Right atrium auricular region (tissue), 2 donors: Measurements from ENCODE around the gene E2F1. TPM values are rescaled to one million over a fixed set of nuclear protein-coding genes. Genes with fewer than 3 reads are reported as not detected.

Experiments
- DNase-seq: peaks from one replicate; pipeline ENCODE4 v3.0.0-alpha.2; 2019; ENCODE audit warnings: low spot score
- H3K27ac ChIP-seq, 2 donors: fragments of 200-600 bp; sonication (generic); 1 replicate in 1 of 2; 2 replicates in 1 of 2; pipeline ENCODE4 v1.5.1; 2016 to 2019
- H3K27me3 ChIP-seq, 2 donors: fragments of 200-600 bp; sonication (generic); one replicate each; pipeline versions ENCODE4 v1.5.1 to v1.6.0; 2017 to 2019
- H3K36me3 ChIP-seq: fragments of 200-600 bp; sonication (generic); one replicate; pipeline ENCODE4 v1.5.1; 2016
- H3K4me1 ChIP-seq, 2 donors: fragments of 200-600 bp; sonication (generic); one replicate each; pipeline versions ENCODE4 v1.5.1 to v1.6.0; 2017 to 2019
- H3K4me3 ChIP-seq, 2 donors: fragments of 200-600 bp; sonication (generic); 1 replicate in 1 of 2; 2 replicates in 1 of 2; pipeline ENCODE4 v1.5.1; 2017 to 2019; ENCODE audit warnings: mild to moderate bottlenecking in 1 of 2, moderate library complexity in 1 of 2
- H3K9me3 ChIP-seq, 2 donors: fragments of 200-600 bp; sonication (generic); one replicate each; pipeline ENCODE4 v1.5.1; 2019
- total RNA-seq, 2 donors: library from RNA; depleted of rRNA; stranded (reverse); fragments of >200 nt; gene quantifications; one replicate each; pipeline ENCODE4 v1.1.0, GENCODE V29; 2016
- TF ChIP-seq, protein P1 (sequence below), 2 donors: fragments of 200-600 bp; sonication (generic); IDR thresholded peaks; one replicate each; pipeline ENCODE4 v1.5.1; 2019; ENCODE audit warnings: antibody characterized with exemption in 2 of 2

The E2F1 gene
- total RNA-seq, 2 donors from 2014 or later: 0.31 to 0.33 TPM

DNA sequence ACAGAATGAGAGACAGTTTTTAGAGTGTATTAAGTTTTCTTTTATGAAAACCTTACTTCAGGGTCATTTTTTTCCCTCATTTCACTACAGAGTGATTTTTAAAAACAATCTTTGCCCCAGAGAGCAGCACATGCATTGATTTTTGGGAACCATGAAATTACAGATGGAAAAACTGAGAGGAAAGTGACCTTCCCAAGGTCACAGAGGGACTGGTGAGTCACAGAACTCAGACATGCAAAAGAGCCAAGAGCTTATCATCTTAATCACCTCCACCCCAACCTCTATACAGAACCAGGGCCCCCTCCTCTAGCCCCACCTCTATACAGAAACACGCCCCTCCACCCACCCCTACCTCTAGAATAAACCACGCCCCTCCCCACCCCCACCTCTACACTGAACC, 23.2 kb upstream of the E2F1 start:
- no peak for DNase-seq
- Histone ChIP-seq H3K36me3 (peaks cover 37% of the 10 kb centered on the region), H3K9me3 (no peaks in the 10 kb centered on the region), H3K4me1 (no peaks in the 10 kb centered on the region), H3K4me3 (no peak overlapping the region), H3K27me3 (no peaks in the 10 kb centered on the region), H3K27ac (no peak overlapping the region)
- TF ChIP-seq, protein P1, sequence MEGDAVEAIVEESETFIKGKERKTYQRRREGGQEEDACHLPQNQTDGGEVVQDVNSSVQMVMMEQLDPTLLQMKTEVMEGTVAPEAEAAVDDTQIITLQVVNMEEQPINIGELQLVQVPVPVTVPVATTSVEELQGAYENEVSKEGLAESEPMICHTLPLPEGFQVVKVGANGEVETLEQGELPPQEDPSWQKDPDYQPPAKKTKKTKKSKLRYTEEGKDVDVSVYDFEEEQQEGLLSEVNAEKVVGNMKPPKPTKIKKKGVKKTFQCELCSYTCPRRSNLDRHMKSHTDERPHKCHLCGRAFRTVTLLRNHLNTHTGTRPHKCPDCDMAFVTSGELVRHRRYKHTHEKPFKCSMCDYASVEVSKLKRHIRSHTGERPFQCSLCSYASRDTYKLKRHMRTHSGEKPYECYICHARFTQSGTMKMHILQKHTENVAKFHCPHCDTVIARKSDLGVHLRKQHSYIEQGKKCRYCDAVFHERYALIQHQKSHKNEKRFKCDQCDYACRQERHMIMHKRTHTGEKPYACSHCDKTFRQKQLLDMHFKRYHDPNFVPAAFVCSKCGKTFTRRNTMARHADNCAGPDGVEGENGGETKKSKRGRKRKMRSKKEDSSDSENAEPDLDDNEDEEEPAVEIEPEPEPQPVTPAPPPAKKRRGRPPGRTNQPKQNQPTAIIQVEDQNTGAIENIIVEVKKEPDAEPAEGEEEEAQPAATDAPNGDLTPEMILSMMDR (IDR thresholded peaks at IDR 0.05): no peak

DNA sequence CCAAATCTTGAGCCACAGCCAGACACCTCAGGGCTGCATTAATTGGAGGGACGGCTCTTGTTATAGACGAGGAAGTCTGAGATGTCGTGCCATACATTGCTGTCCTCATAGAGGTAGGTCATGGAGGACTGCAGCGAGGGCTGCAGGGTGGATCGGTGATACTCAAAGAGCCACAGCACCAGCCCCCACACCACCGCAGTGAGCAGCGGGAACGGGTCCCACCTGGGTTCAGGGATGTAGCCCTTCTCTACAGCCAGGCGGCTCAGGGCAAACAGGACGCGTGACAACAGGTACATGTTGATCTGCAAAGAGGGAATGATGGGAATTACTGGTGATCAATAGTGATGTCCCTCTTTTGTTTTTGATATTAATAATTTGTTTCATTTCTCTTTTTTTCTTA, 21.5 kb upstream of the E2F1 start:
- DNase-seq: no peak
- no peaks in the 10 kb centered on the region for H3K27me3 ChIP-seq
- H3K4me3 ChIP-seq: no peak overlapping the region
- TF ChIP-seq, protein P1 (IDR thresholded peaks at IDR 0.05): no peak
- no peaks in the 10 kb centered on the region for H3K4me1 ChIP-seq
- no peaks in the 10 kb centered on the region for H3K9me3 ChIP-seq
- H3K36me3 ChIP-seq: peaks cover 20% of the 10 kb centered on the region
- H3K27ac ChIP-seq: no peak overlapping the region

DNA sequence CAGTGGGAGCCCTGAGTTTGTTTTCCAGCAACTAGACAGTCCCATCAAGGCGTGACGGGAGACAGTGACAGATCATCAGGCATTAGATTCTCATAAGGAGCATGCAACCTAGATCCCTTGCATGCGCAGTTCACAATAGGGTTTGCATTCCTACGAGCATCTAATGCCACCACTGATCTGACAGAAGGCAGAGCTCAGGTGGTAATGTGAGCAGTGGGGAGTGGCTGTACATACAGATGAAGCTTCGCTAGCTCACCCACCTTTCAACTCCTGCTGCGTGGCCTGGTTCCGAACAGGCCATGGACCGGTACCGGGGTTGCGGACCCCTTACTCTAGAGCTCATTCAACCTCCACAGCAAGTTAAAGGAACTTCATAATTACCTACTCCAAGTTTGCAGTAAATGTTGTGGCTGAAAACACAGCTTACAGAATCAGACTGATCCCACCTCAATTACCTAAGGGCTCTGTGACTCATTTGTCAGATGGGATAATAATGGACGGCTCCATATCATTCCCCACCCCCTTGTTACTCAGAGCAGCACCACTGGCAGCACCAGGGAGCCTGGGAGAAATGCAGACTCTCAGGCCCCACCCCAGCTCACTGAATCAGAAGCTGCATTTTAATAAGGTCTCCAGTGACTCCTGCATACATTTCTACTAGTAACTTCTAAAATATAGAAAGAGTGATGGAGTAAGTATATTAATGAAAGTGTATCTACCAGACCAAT, 18.2 kb upstream of the E2F1 start:
- DNase-seq: no peak
- H3K9me3 ChIP-seq: no peaks in the 10 kb centered on the region

DNA sequence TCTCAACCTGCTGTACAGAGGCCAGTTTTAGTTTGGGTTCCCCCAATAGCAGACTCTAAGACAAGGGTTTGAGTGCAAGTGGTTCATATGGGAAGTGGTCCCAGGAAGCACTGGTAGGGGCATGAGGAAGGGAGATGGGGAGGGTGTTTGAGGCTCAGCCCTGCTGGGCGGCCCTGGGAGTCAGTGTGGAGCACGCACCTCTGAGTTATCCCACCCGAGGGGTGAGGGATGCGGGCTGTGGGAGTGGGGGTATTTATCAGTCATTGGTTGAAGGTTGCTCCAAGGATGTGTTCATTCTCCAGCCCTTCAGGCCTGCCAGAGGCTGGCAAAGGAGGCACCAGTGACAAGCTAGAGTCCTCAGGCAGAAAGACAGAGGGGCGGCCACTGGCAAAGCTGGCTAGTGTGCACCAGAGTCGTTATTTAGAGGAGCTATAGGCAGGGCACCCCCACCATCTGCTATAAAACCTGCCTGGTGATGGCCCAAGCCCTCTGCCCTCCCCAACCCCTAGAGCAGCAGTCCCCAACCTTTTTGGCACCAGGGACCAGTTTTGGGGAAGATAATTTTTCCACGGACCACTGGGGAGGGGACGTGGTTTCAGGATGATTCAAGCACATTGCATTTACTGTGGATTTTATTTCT, 17.4 kb upstream of the E2F1 start:
- DNase-seq: no peak
- no peak overlapping the region for H3K27ac ChIP-seq
- H3K4me3 ChIP-seq: no peak overlapping the region
- TF ChIP-seq, protein P1 (IDR thresholded peaks at IDR 0.05): no peak
- H3K9me3 ChIP-seq: no peaks in the 10 kb centered on the region
- peaks cover 9% of the 10 kb centered on the region for H3K36me3 ChIP-seq
- no peaks in the 10 kb centered on the region for H3K4me1 ChIP-seq
- H3K27me3 ChIP-seq: no peaks in the 10 kb centered on the region

More for the DNA sequence above, 18.2 kb upstream of the E2F1 start:
- Histone ChIP-seq H3K36me3 (peaks cover 9% of the 10 kb centered on the region), H3K27me3 (no peaks in the 10 kb centered on the region), H3K27ac (no peak overlapping the region), H3K4me3 (no peak overlapping the region), H3K4me1 (no peaks in the 10 kb centered on the region)
- TF ChIP-seq, protein P1 (IDR thresholded peaks at IDR 0.05): no peak

DNA sequence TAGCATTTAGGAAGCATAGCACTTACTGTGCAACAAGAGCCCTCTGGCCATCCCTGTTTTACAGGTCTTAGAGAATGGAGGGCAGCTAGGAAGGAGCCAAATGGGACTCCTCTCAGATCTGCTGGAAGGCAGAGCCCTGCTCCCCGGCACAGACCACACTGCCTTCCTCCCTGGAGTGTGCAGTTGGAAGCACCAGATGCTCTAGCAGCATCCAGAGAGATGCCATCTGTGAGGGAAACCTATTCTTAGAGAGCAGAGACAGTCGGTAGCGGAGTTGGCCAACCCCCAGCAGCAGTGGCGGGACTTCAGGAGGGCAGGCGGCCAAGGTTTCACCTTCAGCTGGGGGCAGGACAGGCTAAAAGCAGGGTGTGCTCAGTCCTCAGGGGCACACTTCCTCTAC, 16.7 kb upstream of the E2F1 start:
- TF ChIP-seq, protein P1 (IDR thresholded peaks at IDR 0.05): no peak
- Histone ChIP-seq H3K4me1 (no peaks in the 10 kb centered on the region), H3K9me3 (no peaks in the 10 kb centered on the region), H3K36me3 (peaks cover 9% of the 10 kb centered on the region), H3K27ac (no peak overlapping the region), H3K4me3 (no peak overlapping the region), H3K27me3 (no peaks in the 10 kb centered on the region)
- DNase-seq: no peak
